Tibial nerve (tissue), 4 donors: ENCODE data around the gene SFXN3. TPM values are rescaled to one million over a fixed set of nuclear protein-coding genes. Genes with fewer than 3 reads are reported as not detected.
"Not testable (repeated sequence)": the region's sequence is repeated elsewhere in the genome, so short reads cannot be mapped to it uniquely, and the experiment has no call there.

ENCODE experiments used
- DNase-seq, 2 donors: peaks; one replicate each; pipeline ENCODE4 v3.0.0-alpha.2; 2019; ENCODE audit warnings: low spot score in 2 of 2
- H3K27ac ChIP-seq, 4 donors: fragments of 200-600 bp; sonication (generic) in 3 of 4; one replicate each; pipeline ENCODE4 v1.5.1; 2017 to 2019; ENCODE audit warnings: mild to moderate bottlenecking in 1 of 4
- H3K27me3 ChIP-seq, 2 donors: fragments of 200-600 bp; sonication (generic) in 1 of 2; one replicate each; pipeline versions ENCODE4 v1.5.1 to v1.6.0; 2017 to 2019
- H3K36me3 ChIP-seq, 3 donors: fragments of 200-600 bp; sonication (generic); one replicate each; pipeline ENCODE4 v1.5.1; 2018 to 2019
- H3K4me1 ChIP-seq, 4 donors: fragments of 200-600 bp; sonication (generic) in 3 of 4; one replicate each; pipeline ENCODE4 v1.5.1; 2017 to 2019
- H3K4me3 ChIP-seq, 4 donors: fragments of 200-600 bp; sonication (generic) in 3 of 4; one replicate each; pipeline ENCODE4 v1.5.1; 2017 to 2019; ENCODE audit warnings: mild to moderate bottlenecking in 1 of 4, moderate library complexity in 1 of 4
- H3K9me3 ChIP-seq, 4 donors: fragments of 200-600 bp; sonication (generic) in 3 of 4; one replicate each; pipeline ENCODE4 v1.5.1; 2017 to 2019
- CTCF ChIP-seq, 5 experiments: fragments of 200-600 bp in 3 of 5; fragments of 450-650 bp in 2 of 5; sonication (generic) in 3 of 5; IDR thresholded peaks; one replicate each; pipeline ENCODE4 v1.5.1; 2016 to 2019; ENCODE audit warnings: antibody characterized with exemption in 5 of 5, mild to moderate bottlenecking in 3 of 5, moderate library complexity in 2 of 5
- EP300 ChIP-seq, 2 donors: sonication (generic); formaldehyde crosslinking; IDR thresholded peaks; one replicate each; pipeline ENCODE4 v1.6.1; 2017; ENCODE audit warnings: antibody characterized with exemption in 2 of 2, mild to moderate bottlenecking in 1 of 2
- POLR2A ChIP-seq, 2 donors: fragments of 450-650 bp; IDR thresholded peaks; one replicate each; pipeline ENCODE4 v1.6.1; 2017; ENCODE audit warnings: antibody characterized with exemption in 2 of 2, mild to moderate bottlenecking in 2 of 2, moderate library complexity in 2 of 2
- WGBS, 2 donors: methylation state at CpG; one replicate each; pipeline ENCODE4 v1.1.5; 2018; 5-methylcytosine and 5-hydroxymethylcytosine counted together
- total RNA-seq, 4 donors: library from RNA; depleted of rRNA; stranded (reverse); fragments of >200 nt; gene quantifications; one replicate each; pipeline ENCODE4 v1.1.0, GENCODE V29; 2016

The SFXN3 gene
- total RNA-seq, 4 donors from 2014 or later, result 77.4 to 181 (median 106) TPM

- 0 to 1% methylated on average over 15 to 46 of the region's 47 CpGs for WGBS, 2 donors
- peak; percentile 71 to 73 for DNase-seq
- TF ChIP-seq POLR2A (IDR thresholded peaks at IDR 0.05), result peak; percentile 42 to 88
- peak in 1 of 2 donors; percentile 95 for TF ChIP-seq EP300 (IDR thresholded peaks at IDR 0.05)
- TF ChIP-seq CTCF (IDR thresholded peaks at IDR 0.05), result peak in 2 of 5 experiments; percentile 34 to 36
These were observed 982 bp downstream of the SFXN3 start for GRCh38 chr10:101031796-101032636.

GRCh38 chr10:101032637-101033224 lies 1.7 kb downstream of the SFXN3 start:
- H3K27ac ChIP-seq, result peak overlapping the region; percentile 98 to 99 (median 99)
- H3K9me3 ChIP-seq, result no peaks in the 10 kb centered on the region
- peak overlapping the region; percentile 69 to 86 (median 80) for H3K4me3 ChIP-seq
- TF ChIP-seq POLR2A (IDR thresholded peaks at IDR 0.05), result no peak
- H3K4me1 ChIP-seq, result peaks cover 0 to 37% (median 21%) of the 10 kb centered on the region in 4 donors
- WGBS, 2 donors, result 2 to 4% methylated on average over 6 of the region's 6 CpGs
- H3K36me3 ChIP-seq, result peaks cover 3 to 33% (median 25%) of the 10 kb centered on the region in 3 donors
- no peaks in the 10 kb centered on the region for H3K27me3 ChIP-seq
- DNase-seq, result peak in 1 of 2 donors; percentile 65

More at GRCh38 chr10:101031796-101032636, 982 bp downstream of the SFXN3 start:
- peak overlapping the region; percentile 69 to 86 (median 80) for H3K4me3 ChIP-seq
- H3K27me3 ChIP-seq, result no peaks in the 10 kb centered on the region
- peaks cover 0 to 37% (median 21%) of the 10 kb centered on the region in 4 donors for H3K4me1 ChIP-seq
- peaks cover 2 to 26% (median 18%) of the 10 kb centered on the region in 3 donors for H3K36me3 ChIP-seq
- H3K9me3 ChIP-seq, result no peaks in the 10 kb centered on the region
- H3K27ac ChIP-seq, result peak overlapping the region; percentile 98 to 99 (median 99)

GRCh38 chr10:101033276-101033675 lies 2.2 kb downstream of the SFXN3 start:
- H3K27me3 ChIP-seq, result no peaks in the 10 kb centered on the region
- peak overlapping the region; percentile 14 to 99 (median 99) for H3K27ac ChIP-seq
- peaks cover 3 to 39% (median 26%) of the 10 kb centered on the region in 3 donors for H3K36me3 ChIP-seq
- H3K4me1 ChIP-seq, result peaks cover 0 to 37% (median 21%) of the 10 kb centered on the region in 4 donors
- no peak for DNase-seq
- TF ChIP-seq CTCF (IDR thresholded peaks at IDR 0.05) (no peak), EP300 (IDR thresholded peaks at IDR 0.05) (no peak), POLR2A (IDR thresholded peaks at IDR 0.05) (no peak)
- peak overlapping the region in 3 of 4 donors; percentile 69 to 86 (median 85) for H3K4me3 ChIP-seq
- 62 to 71% methylated on average over 3 of the region's 3 CpGs for WGBS, 2 donors
- no peaks in the 10 kb centered on the region for H3K9me3 ChIP-seq

GRCh38 chr10:101034404-101034803 lies 3.4 kb downstream of the SFXN3 start:
- peaks cover 0 to 30% (median 19%) of the 10 kb centered on the region in 4 donors for H3K4me1 ChIP-seq
- DNase-seq, H3K27me3 ChIP-seq, H3K9me3 ChIP-seq, H3K4me3 ChIP-seq, H3K27ac ChIP-seq: not testable (repeated sequence)
- 93 to 98% methylated on average over 4 of the region's 4 CpGs for WGBS, 2 donors
- H3K36me3 ChIP-seq, result peaks cover 3 to 50% (median 26%) of the 10 kb centered on the region in 3 donors

GRCh38 chr10:101035314-101035713 lies 4.3 kb downstream of the SFXN3 start:
- WGBS, 2 donors, result 81 to 91% methylated on average over 7 of the region's 7 CpGs
- TF ChIP-seq EP300 (IDR thresholded peaks at IDR 0.05), result no peak
- no peak for TF ChIP-seq CTCF (IDR thresholded peaks at IDR 0.05)
- no peak for TF ChIP-seq POLR2A (IDR thresholded peaks at IDR 0.05)
- Histone ChIP-seq H3K36me3 (peaks cover 3 to 59% (median 26%) of the 10 kb centered on the region in 3 donors), H3K27ac (no peak overlapping the region), H3K4me3 (no peak overlapping the region), H3K27me3 (no peaks in the 10 kb centered on the region), H3K4me1 (peaks cover 0 to 22% (median 18%) of the 10 kb centered on the region in 4 donors), H3K9me3 (no peaks in the 10 kb centered on the region)
- DNase-seq, result no peak
